HCT116 (cell line): ENCODE measurements around the gene GRIN2B. TPM values are rescaled to one million over a fixed set of nuclear protein-coding genes. Genes with fewer than 3 reads are reported as not detected.

ENCODE experiments used
- ATAC-seq: fragments of 200-7000 bp; cut with Tn5 transposase; 2 replicates; pipeline ENCODE4 v1.9.1; 2020; ENCODE audit warnings: mild to moderate bottlenecking, moderate library complexity
- BruUV-seq: library from RNA; stranded (reverse); fragments of 400-500 nt; replicated peaks from 2 replicates; lab custom pipeline; 2021; lab: Mats Ljungman, UMichigan
- CTCF ChIA-PET: fragments of 300-600 bp; sonication (Branson Sonifier 250); formaldehyde crosslinking; loops from one replicate; lab custom pipeline; 2021; ENCODE audit warnings: antibody characterized with exemption; lab: Charles Lee
- POLR2A ChIA-PET: fragments of 300-600, 350-600 bp; sonication (Branson Sonifier 250); formaldehyde crosslinking; loops from one replicate; lab custom pipeline; 2021; ENCODE audit warnings: antibody characterized with exemption; lab: Charles Lee
- RAD21 ChIA-PET, 2 experiments: fragments of 300-600 bp; sonication (Branson Sonifier 250); formaldehyde crosslinking; loops; one replicate each; lab custom pipeline; 2023; ENCODE audit warnings: low total read pairs in 2 of 2; ENCODE audit not compliant: uncharacterized antibody in 2 of 2, unreplicated experiment in 2 of 2, low non-redundant PET in 1 of 2; lab: Charles Lee
- DNase-seq: peaks from one replicate; pipeline ENCODE4 v3.0.0-alpha.2; 2010; ENCODE audit warnings: low read depth, low spot score
- H2AFZ ChIP-seq: fragments of 200-600 bp; shearing (Covaris generic), sonication (generic); 2 replicates; pipeline ENCODE4 v1.6.1; 2017; ENCODE audit warnings: low read depth, mixed run types, mixed read lengths, antibody characterized with exemption, low read length; ENCODE audit not compliant: poor library complexity, severe bottlenecking
- H3K27ac ChIP-seq: 2 replicates; pipeline ENCODE4 v1.5.1; 2012; ENCODE audit warnings: low read depth, low read length
- H3K27me3 ChIP-seq: fragments of 200-600 bp; sonication (generic); 2 replicates; pipeline ENCODE4 v1.6.1; 2016; ENCODE audit warnings: mixed run types, low read length, mixed read lengths; ENCODE audit not compliant: insufficient read depth
- H3K36me3 ChIP-seq, 2 experiments: fragments of 200-500 bp in 1 of 2; fragments of 200-600 bp in 1 of 2; sonication (Bioruptor generic) in 1 of 2; sonication (generic) in 1 of 2; 2 replicates each; pipeline versions ENCODE4 v1.5.1 to v1.6.1; 2014 to 2016; ENCODE audit warnings: low read length in 2 of 2, inconsistent platforms in 1 of 2, mixed read lengths in 1 of 2, mixed run types in 1 of 2; ENCODE audit not compliant: insufficient read depth in 2 of 2, control insufficient read depth in 1 of 2
- H3K4me1 ChIP-seq, 2 experiments: fragments of 200-600 bp in 1 of 2; sonication (generic) in 1 of 2; 2 replicates each; pipeline versions ENCODE4 v1.5.1 to v1.6.1; 2012 to 2017; ENCODE audit warnings: low read length in 2 of 2, inconsistent platforms in 1 of 2, mild to moderate bottlenecking in 1 of 2, mixed read lengths in 1 of 2, mixed run types in 1 of 2, moderate library complexity in 1 of 2; ENCODE audit not compliant: insufficient read depth in 2 of 2, control insufficient read depth in 1 of 2
- H3K4me2 ChIP-seq: fragments of 200-600 bp; sonication (generic); 2 replicates; pipeline ENCODE4 v1.6.1; 2017; ENCODE audit warnings: mixed run types, low read length, mixed read lengths
- H3K4me3 ChIP-seq, 2 experiments: fragments of 200-600 bp in 1 of 2; sonication (generic) in 1 of 2; replicated peaks in 1 of 2; 2 replicates each; pipeline ENCODE4 v1.5.1; 2011 to 2016; ENCODE audit warnings: low read length in 2 of 2, control low read depth in 1 of 2, low read depth in 1 of 2, mild to moderate bottlenecking in 1 of 2, mixed read lengths in 1 of 2, mixed run types in 1 of 2
- H3K79me2 ChIP-seq: fragments of 200-600 bp; sonication (generic); 2 replicates; pipeline ENCODE4 v1.6.1; 2017; ENCODE audit warnings: mild to moderate bottlenecking, mixed run types, low read length, moderate library complexity, mixed read lengths; ENCODE audit not compliant: insufficient read depth
- H3K9ac ChIP-seq: fragments of 200-600 bp; sonication (generic); 2 replicates; pipeline ENCODE4 v1.6.1; 2016; ENCODE audit warnings: low read length, mixed read lengths
- H3K9me2 ChIP-seq: fragments of 200-600 bp; sonication (generic), shearing (Covaris generic); 2 replicates; pipeline ENCODE4 v1.6.1; 2017; ENCODE audit warnings: mixed run types, mild to moderate bottlenecking, moderate library complexity; ENCODE audit not compliant: insufficient read depth
- H3K9me3 ChIP-seq, 2 experiments: fragments of 200-500 bp in 1 of 2; fragments of 200-600 bp in 1 of 2; sonication (Bioruptor generic) in 1 of 2; sonication (generic) in 1 of 2; 2 replicates each; pipeline ENCODE4 v1.6.1; 2014 to 2017; ENCODE audit warnings: low read length in 2 of 2, mixed read lengths in 2 of 2, inconsistent platforms in 1 of 2, low read depth in 1 of 2, mild to moderate bottlenecking in 1 of 2, mixed run types in 1 of 2, moderate library complexity in 1 of 2; ENCODE audit not compliant: control insufficient read depth in 1 of 2, insufficient read depth in 1 of 2
- H4K20me1 ChIP-seq: fragments of 200-600 bp; sonication (generic), shearing (Covaris generic); 2 replicates; pipeline ENCODE4 v1.6.1; 2017; ENCODE audit warnings: mixed run types, mild to moderate bottlenecking, moderate library complexity; ENCODE audit not compliant: insufficient read depth
- CBX3 ChIP-seq: IDR thresholded peaks from 2 replicates; pipeline ENCODE4 v1.6.1; 2012; ENCODE audit warnings: low read depth
- EGR1 ChIP-seq: IDR thresholded peaks from 2 replicates; pipeline ENCODE4 v1.6.1; 2012; ENCODE audit warnings: low read depth
- ELF1 ChIP-seq: IDR thresholded peaks from 2 replicates; pipeline ENCODE4 v1.6.1; 2012; ENCODE audit warnings: low read depth, borderline replicate concordance
- EZH2 ChIP-seq: fragments of 200-600 bp; sonication (generic); IDR thresholded peaks from 2 replicates; pipeline ENCODE4 v1.6.1; 2017; ENCODE audit warnings: antibody characterized with exemption, mixed run types
- EZH2phosphoT487 ChIP-seq: fragments of 200-600 bp; IDR thresholded peaks from 2 replicates; pipeline ENCODE4 v1.6.1; 2018; ENCODE audit warnings: antibody characterized with exemption, borderline replicate concordance
- JUND ChIP-seq: IDR thresholded peaks from 2 replicates; pipeline ENCODE4 v1.6.1; 2012
- POLR2A ChIP-seq: IDR thresholded peaks from 2 replicates; pipeline ENCODE4 v1.7.0; 2011; ENCODE audit warnings: borderline replicate concordance; ENCODE audit not compliant: insufficient read depth, insufficient read length; ENCODE audit errors: extremely low read depth
- RAD21 ChIP-seq: IDR thresholded peaks from 2 replicates; pipeline ENCODE4 v1.6.1; 2012; ENCODE audit warnings: low read depth, mild to moderate bottlenecking
- SIN3A ChIP-seq: IDR thresholded peaks from 2 replicates; pipeline ENCODE4 v1.6.1; 2012; ENCODE audit warnings: low read depth
- SP1 ChIP-seq: IDR thresholded peaks from 2 replicates; pipeline ENCODE4 v1.6.1; 2012; ENCODE audit warnings: low read depth
- TCF7L2 ChIP-seq: IDR thresholded peaks from 2 replicates; pipeline ENCODE4 v1.7.0; 2011; ENCODE audit warnings: borderline replicate concordance, inconsistent platforms; ENCODE audit not compliant: insufficient read depth, insufficient read length; ENCODE audit errors: extremely low read depth
- ZNF274 ChIP-seq: fragments of 200-500 bp; sonication (Bioruptor generic); IDR thresholded peaks from 2 replicates; pipeline ENCODE4 v1.6.1; 2014; ENCODE audit warnings: mild to moderate bottlenecking, low read depth, low read length, inconsistent platforms
- intact Hi-C: fragments of 100-400 bp; cut with micrococcal nuclease; formaldehyde crosslinking; loops from 2 replicates; pipeline ENCODE4 v1.10.0; 2022
- total RNA-seq: library from RNA; stranded (reverse); gene quantifications from one replicate; pipeline ENCODE4 v1.2.1, GENCODE V29; 2021; ENCODE audit not compliant: unreplicated experiment
- TF ChIP-seq, protein P1 (sequence below): IDR thresholded peaks from 2 replicates; pipeline ENCODE4 v1.6.1; 2012
- TF ChIP-seq, protein P2 (sequence below): IDR thresholded peaks from 2 replicates; pipeline ENCODE4 v1.6.1; 2012
- TF ChIP-seq, protein P3 (sequence below), 3 experiments: fragments of 200-600 bp in 1 of 3; sonication (generic) in 1 of 3; IDR thresholded peaks in 2 of 3; conservative IDR thresholded peaks in 1 of 3; 2 replicates each; pipeline ENCODE4 v1.5.1; 2012 to 2017; ENCODE audit warnings: low read depth in 2 of 3, low read length in 2 of 3, antibody characterized with exemption in 1 of 3, borderline replicate concordance in 1 of 3, control low read depth in 1 of 3, mild to moderate bottlenecking in 1 of 3, mixed read lengths in 1 of 3, mixed run types in 1 of 3, moderate library complexity in 1 of 3; ENCODE audit not compliant: insufficient read depth in 1 of 3

GRIN2B gene
- total RNA-seq, 1 experiment from 2014 or later: 14.2 TPM

DNA sequence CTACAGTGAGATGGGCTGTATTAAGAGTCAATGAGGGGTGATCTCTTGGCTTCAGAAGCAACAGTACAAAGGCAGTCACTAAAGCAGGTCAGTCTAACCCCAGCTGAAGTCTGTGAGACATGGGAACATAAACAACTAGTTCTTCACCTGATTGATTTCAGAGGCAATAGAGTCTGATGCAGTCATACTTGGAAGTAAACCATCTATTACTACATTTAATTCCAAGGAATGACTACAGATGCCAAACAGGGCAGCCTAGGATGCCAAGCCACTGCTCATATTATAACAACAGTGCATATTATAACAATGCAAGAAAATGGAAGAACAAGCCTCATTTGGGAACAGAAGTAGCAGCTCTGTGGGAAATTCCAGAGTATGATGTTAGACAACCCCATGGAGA lies 35.8 kb downstream of the GRIN2B start:
- Histone ChIP-seq H3K4me3 (no peak overlapping the region), H3K27ac (no peak overlapping the region), H3K79me2 (no peaks in the 10 kb centered on the region), H3K9me2 (no peaks in the 10 kb centered on the region), H3K9ac (no peak overlapping the region), H3K27me3 (no peaks in the 10 kb centered on the region), H2AFZ (no peak overlapping the region), H3K4me1 (peaks cover 33 to 43% of the 10 kb centered on the region in 2 experiments), H3K36me3 (no peaks in the 10 kb centered on the region), H3K4me2 (no peak overlapping the region), H4K20me1 (no peaks in the 10 kb centered on the region), H3K9me3 (no peaks in the 10 kb centered on the region)
- BruUV-seq: no TSS peak
- RAD21 ChIA-PET: no interaction called here
- ATAC-seq (no peak), DNase-seq (no peak)
- TF ChIP-seq TCF7L2: no peak
- TF ChIP-seq POLR2A: no peak
- no peak for TF ChIP-seq CBX3
- TF ChIP-seq JUND: no peak
- TF ChIP-seq SIN3A: no peak
- TF ChIP-seq, protein P1, sequence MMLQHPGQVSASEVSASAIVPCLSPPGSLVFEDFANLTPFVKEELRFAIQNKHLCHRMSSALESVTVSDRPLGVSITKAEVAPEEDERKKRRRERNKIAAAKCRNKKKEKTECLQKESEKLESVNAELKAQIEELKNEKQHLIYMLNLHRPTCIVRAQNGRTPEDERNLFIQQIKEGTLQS: no peak
- TF ChIP-seq, protein P2, sequence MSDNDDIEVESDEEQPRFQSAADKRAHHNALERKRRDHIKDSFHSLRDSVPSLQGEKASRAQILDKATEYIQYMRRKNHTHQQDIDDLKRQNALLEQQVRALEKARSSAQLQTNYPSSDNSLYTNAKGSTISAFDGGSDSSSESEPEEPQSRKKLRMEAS: no peak
- no peak for TF ChIP-seq EZH2phosphoT487
- no peak for TF ChIP-seq SP1
- TF ChIP-seq EZH2: no peak
- TF ChIP-seq, protein P3, sequence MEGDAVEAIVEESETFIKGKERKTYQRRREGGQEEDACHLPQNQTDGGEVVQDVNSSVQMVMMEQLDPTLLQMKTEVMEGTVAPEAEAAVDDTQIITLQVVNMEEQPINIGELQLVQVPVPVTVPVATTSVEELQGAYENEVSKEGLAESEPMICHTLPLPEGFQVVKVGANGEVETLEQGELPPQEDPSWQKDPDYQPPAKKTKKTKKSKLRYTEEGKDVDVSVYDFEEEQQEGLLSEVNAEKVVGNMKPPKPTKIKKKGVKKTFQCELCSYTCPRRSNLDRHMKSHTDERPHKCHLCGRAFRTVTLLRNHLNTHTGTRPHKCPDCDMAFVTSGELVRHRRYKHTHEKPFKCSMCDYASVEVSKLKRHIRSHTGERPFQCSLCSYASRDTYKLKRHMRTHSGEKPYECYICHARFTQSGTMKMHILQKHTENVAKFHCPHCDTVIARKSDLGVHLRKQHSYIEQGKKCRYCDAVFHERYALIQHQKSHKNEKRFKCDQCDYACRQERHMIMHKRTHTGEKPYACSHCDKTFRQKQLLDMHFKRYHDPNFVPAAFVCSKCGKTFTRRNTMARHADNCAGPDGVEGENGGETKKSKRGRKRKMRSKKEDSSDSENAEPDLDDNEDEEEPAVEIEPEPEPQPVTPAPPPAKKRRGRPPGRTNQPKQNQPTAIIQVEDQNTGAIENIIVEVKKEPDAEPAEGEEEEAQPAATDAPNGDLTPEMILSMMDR (IDR thresholded peaks at IDR 0.05 in 2 of 3, conservative IDR thresholded peaks at IDR 0.05 in 1 of 3; ENCODE audit: borderline replicate concordance in 1 of 3, insufficient read depth in 1 of 3, low read depth in 2 of 3, low read length in 2 of 3): no peak
- no peak for TF ChIP-seq ZNF274
- TF ChIP-seq EGR1: no peak
- no peak for TF ChIP-seq RAD21
- no peak for TF ChIP-seq ELF1
- POLR2A ChIA-PET: no interaction called here
- intact Hi-C loops: no loop called here
- CTCF ChIA-PET: no interaction called here
